HG03103 (cell line): ENCODE data around the gene MRI1.

ENCODE experiments used
- ATAC-seq: cut with Tn5 transposase; IDR thresholded peaks from one replicate; pipeline ENCODE4 v1.9.1; 2021; ENCODE audit warnings: low read depth; ENCODE audit not compliant: unreplicated experiment

Gene MRI1

GRCh38 chr19:13817615-13818371 lies 53.5 kb downstream of the MRI1 start:
- ATAC-seq = no peak

GRCh38 chr19:13819238-13819637 lies 54.9 kb downstream of the MRI1 start:
- ATAC-seq = no peak

GRCh38 chr19:13821292-13821691 lies 57.0 kb downstream of the MRI1 start:
- no peak for ATAC-seq

DNA sequence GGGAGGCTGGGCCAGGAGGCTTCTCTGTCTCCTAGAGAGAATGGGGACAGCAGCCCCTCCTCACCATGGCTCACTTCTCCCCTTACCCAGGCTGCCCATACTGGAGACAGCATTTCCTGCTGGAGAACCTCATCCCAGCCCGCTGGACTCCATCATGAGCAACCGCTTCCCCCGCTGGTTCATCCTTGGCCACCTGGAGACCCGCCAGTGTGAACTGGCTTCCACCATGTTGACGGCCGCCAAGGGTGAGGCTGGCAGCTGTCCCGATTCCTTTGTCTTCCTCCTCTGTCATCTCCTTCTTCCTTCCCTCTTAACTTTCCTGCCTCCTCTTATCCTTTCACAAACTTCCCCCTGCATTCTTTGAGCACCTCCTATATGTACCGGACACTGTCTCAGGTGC lies 58.9 kb downstream of the MRI1 start:
- ATAC-seq = no peak
